Thoracic aorta (tissue), 2 donors: ENCODE results near the gene PEX7. TPM values are rescaled to one million over a fixed set of nuclear protein-coding genes. Genes with fewer than 3 reads are reported as not detected.
"Not testable (repeated sequence)": the region's sequence is repeated elsewhere in the genome, so short reads cannot be mapped to it uniquely, and the experiment has no call there.

Experiments used
- ATAC-seq: fragments of 150-250 bp; one replicate; pipeline ENCODE4 v1.8.0; 2017; ENCODE audit warnings: low read depth; ENCODE audit not compliant: insufficient number of reproducible peaks, low FRiP score
- DNase-seq: peaks from one replicate; pipeline ENCODE4 v3.0.0-alpha.2; 2020; ENCODE audit warnings: low spot score
- H3K27ac ChIP-seq, 2 donors: fragments of 200-600 bp; sonication (generic); 1 replicate in 1 of 2; 2 replicates in 1 of 2; pipeline ENCODE4 v1.5.1; 2016; ENCODE audit warnings: mild to moderate bottlenecking in 2 of 2, moderate library complexity in 2 of 2
- H3K27me3 ChIP-seq: fragments of 200-600 bp; sonication (generic); replicated peaks from 2 replicates; pipeline ENCODE4 v1.6.0; 2016; ENCODE audit warnings: mild to moderate bottlenecking; ENCODE audit not compliant: insufficient read depth
- H3K36me3 ChIP-seq: fragments of 200-600 bp; sonication (generic); one replicate; pipeline ENCODE4 v1.5.1; 2016
- H3K4me1 ChIP-seq, 2 donors: fragments of 200-600 bp; sonication (generic); 1 replicate in 1 of 2; 2 replicates in 1 of 2; pipeline versions ENCODE4 v1.5.1 to v1.6.0; 2016; ENCODE audit warnings: low read depth in 2 of 2, mild to moderate bottlenecking in 1 of 2; ENCODE audit not compliant: control insufficient read depth in 1 of 2
- H3K4me3 ChIP-seq: fragments of 200-600 bp; sonication (generic); 2 replicates; pipeline ENCODE4 v1.5.1; 2016; ENCODE audit warnings: mild to moderate bottlenecking
- H3K9me3 ChIP-seq: fragments of 200-600 bp; sonication (generic); 2 replicates; pipeline ENCODE4 v1.5.1; 2016
- total RNA-seq, 2 donors: library from RNA; depleted of rRNA; stranded (reverse); fragments of >200 nt; gene quantifications; one replicate each; pipeline versions ENCODE4 v1.1.0 to v1.2.3, GENCODE V29; 2016
- TF ChIP-seq, protein P1 (sequence below): fragments of 200-600 bp; sonication (generic); IDR thresholded peaks from one replicate; pipeline ENCODE4 v1.5.1; 2019; ENCODE audit warnings: antibody characterized with exemption

PEX7 gene
- total RNA-seq, 2 donors from 2014 or later: 7.6 TPM

DNA sequence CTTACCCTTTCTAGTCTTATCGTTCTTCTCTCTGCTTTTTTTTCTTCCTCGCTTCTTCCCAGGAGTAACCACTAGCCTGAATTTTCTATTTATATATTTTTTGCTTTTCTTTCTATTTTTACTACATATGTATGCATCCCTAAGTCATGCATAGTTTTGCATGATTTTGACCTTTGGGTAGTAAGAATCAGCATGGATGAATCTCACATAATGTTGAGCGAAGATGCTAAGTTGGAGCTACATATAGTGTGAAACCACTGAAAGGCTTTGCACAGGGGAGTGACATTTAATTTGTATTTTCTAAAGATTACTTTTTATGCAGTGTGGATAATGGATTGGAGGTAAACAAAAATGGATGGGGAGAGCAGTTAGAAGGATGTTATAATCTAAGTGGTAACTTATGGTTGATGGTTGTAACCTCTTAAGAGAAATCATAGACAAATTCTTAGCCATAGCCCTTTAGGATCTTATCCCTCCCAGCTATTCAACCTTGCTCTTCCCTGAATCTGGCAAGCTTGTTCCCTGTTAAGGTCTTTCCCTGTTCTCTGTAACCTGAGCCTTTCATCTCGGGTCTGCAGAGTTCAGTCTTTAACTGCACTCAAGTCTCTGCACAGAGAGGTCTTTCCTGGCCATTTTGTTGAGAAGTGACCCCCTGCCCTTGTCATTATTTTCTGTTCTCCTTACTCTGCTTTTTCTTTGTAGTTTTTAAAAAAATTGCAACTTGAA is 18.0 kb downstream of the PEX7 start:
- Histone ChIP-seq H3K36me3 (no peaks in the 10 kb centered on the region), H3K27me3 (no peaks in the 10 kb centered on the region), H3K27ac (no peak overlapping the region), H3K4me1 (no peaks in the 10 kb centered on the region), H3K9me3 (no peaks in the 10 kb centered on the region), H3K4me3 (no peak overlapping the region)
- ATAC-seq: no peak
- TF ChIP-seq, protein P1, sequence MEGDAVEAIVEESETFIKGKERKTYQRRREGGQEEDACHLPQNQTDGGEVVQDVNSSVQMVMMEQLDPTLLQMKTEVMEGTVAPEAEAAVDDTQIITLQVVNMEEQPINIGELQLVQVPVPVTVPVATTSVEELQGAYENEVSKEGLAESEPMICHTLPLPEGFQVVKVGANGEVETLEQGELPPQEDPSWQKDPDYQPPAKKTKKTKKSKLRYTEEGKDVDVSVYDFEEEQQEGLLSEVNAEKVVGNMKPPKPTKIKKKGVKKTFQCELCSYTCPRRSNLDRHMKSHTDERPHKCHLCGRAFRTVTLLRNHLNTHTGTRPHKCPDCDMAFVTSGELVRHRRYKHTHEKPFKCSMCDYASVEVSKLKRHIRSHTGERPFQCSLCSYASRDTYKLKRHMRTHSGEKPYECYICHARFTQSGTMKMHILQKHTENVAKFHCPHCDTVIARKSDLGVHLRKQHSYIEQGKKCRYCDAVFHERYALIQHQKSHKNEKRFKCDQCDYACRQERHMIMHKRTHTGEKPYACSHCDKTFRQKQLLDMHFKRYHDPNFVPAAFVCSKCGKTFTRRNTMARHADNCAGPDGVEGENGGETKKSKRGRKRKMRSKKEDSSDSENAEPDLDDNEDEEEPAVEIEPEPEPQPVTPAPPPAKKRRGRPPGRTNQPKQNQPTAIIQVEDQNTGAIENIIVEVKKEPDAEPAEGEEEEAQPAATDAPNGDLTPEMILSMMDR: no peak
- DNase-seq: no peak

- DNase-seq: no peak
- H3K4me1 ChIP-seq: no peaks in the 10 kb centered on the region
- H3K4me3 ChIP-seq: no peak overlapping the region
- ATAC-seq: no peak
- H3K36me3 ChIP-seq: no peaks in the 10 kb centered on the region
- no peaks in the 10 kb centered on the region for H3K9me3 ChIP-seq
- TF ChIP-seq, protein P1: no peak
- H3K27ac ChIP-seq: no peak overlapping the region
- no peaks in the 10 kb centered on the region for H3K27me3 ChIP-seq
Measured at GRCh38 chr6:136843210-136843609, 20.8 kb downstream of the PEX7 start.

GRCh38 chr6:136846046-136846445 is 23.7 kb downstream of the PEX7 start:
- Histone ChIP-seq H3K27ac (no peak overlapping the region), H3K4me1 (no peaks in the 10 kb centered on the region), H3K36me3 (no peaks in the 10 kb centered on the region), H3K9me3 (no peaks in the 10 kb centered on the region), H3K27me3 (no peaks in the 10 kb centered on the region), H3K4me3 (no peak overlapping the region)
- TF ChIP-seq, protein P1: peak; percentile 54
- DNase-seq (no peak), ATAC-seq (no peak)

- not testable (repeated sequence) for DNase-seq, ATAC-seq, H3K9me3 ChIP-seq, H3K27me3 ChIP-seq, H3K4me3 ChIP-seq, H3K4me1 ChIP-seq, H3K36me3 ChIP-seq, H3K27ac ChIP-seq
Measured at GRCh38 chr6:136846477-136846876, 24.1 kb downstream of the PEX7 start.

DNA sequence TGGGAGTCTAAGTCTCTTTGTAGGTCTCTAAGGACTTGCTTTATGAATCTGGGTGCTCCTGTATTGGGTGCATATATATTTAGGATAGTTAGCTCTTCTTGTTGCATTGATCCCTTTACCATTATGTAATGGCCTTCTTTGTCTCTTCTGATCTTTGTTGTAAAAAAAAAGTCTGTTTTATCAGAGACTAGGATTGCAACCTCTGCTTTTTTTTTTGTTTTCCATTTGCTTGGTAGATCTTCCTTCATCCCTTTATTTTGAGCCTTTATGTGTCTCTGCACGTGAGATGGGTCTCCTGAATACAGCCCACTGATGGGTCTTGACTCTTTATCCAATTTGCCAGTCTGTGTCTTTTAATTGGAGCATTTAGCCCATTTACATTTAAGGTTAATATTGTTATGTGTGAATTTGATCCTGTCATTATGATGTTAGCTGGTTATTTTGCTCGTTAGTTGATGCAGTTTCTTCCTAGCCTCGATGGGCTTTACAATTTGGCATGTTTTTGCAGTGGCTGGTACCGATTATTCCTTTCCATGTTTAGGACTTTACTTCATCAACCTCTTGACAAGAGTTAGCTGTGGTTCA is 27.7 kb downstream of the PEX7 start:
- not testable (repeated sequence) for H3K27ac ChIP-seq, H3K4me3 ChIP-seq, H3K4me1 ChIP-seq, H3K36me3 ChIP-seq, ATAC-seq, H3K9me3 ChIP-seq, H3K27me3 ChIP-seq, DNase-seq

GRCh38 chr6:136859430-136859829 is 37.0 kb downstream of the PEX7 start:
- Histone ChIP-seq H3K9me3 (no peaks in the 10 kb centered on the region), H3K27me3 (no peaks in the 10 kb centered on the region), H3K27ac (no peak overlapping the region), H3K36me3 (peaks cover 4% of the 10 kb centered on the region), H3K4me3 (no peak overlapping the region), H3K4me1 (no peaks in the 10 kb centered on the region)
- DNase-seq: no peak
- TF ChIP-seq, protein P1: no peak
- ATAC-seq: no peak
